Heart right ventricle (tissue), 16 donors: ENCODE results near the gene ARL8B. TPM values are rescaled to one million over a fixed set of nuclear protein-coding genes. Genes with fewer than 3 reads are reported as not detected.

ENCODE experiments used
- ATAC-seq, 8 donors: fragments of 200-7000 bp; cut with Tn5 transposase; one replicate each; pipeline ENCODE4 v1.9.1; 2020; ENCODE audit warnings: mild to moderate bottlenecking in 8 of 8, moderate library complexity in 8 of 8, moderate number of reproducible peaks in 1 of 8
- DNase-seq, 2 donors: peaks; one replicate each; pipeline ENCODE4 v3.0.0-alpha.2; 2020
- H3K27ac ChIP-seq, 10 donors: fragments of 200-600 bp; sonication (generic) in 2 of 10; one replicate each; pipeline versions ENCODE4 v1.5.0 to v1.8.0; 2020 to 2022; ENCODE audit warnings: mild to moderate bottlenecking in 3 of 10
- H3K27me3 ChIP-seq, 7 donors: fragments of 200-600 bp; one replicate each; pipeline ENCODE4 v1.8.0; 2021 to 2022; ENCODE audit warnings: mild to moderate bottlenecking in 2 of 7
- H3K36me3 ChIP-seq, 9 donors: fragments of 200-600 bp; sonication (generic) in 1 of 9; one replicate each; pipeline versions ENCODE4 v1.5.0 to v1.8.0; 2020 to 2022; ENCODE audit warnings: mild to moderate bottlenecking in 2 of 9
- H3K4me1 ChIP-seq, 9 donors: fragments of 200-600 bp; sonication (generic) in 1 of 9; one replicate each; pipeline versions ENCODE4 v1.5.0 to v1.8.0; 2020 to 2022; ENCODE audit warnings: mild to moderate bottlenecking in 4 of 9
- H3K4me3 ChIP-seq, 10 donors: fragments of 200-600 bp; sonication (generic) in 2 of 10; one replicate each; pipeline versions ENCODE4 v1.5.0 to v1.8.0; 2020 to 2022; ENCODE audit warnings: mild to moderate bottlenecking in 7 of 10, moderate library complexity in 2 of 10
- H3K9me3 ChIP-seq, 11 donors: fragments of 200-600 bp in 10 of 11; sonication (generic) in 2 of 11; one replicate each; pipeline versions ENCODE4 v1.5.0 to v1.8.0; 2013 to 2022; ENCODE audit warnings: mild to moderate bottlenecking in 2 of 11, control low read depth in 1 of 11, moderate library complexity in 1 of 11
- WGBS, 2 donors: extraction: QIAGEN DNeasy Blood & Tissue Kit; methylation state at CpG; one replicate each; pipeline ENCODE4 v1.1.7; 2013; ENCODE audit warnings: inconsistent platforms in 1 of 2; 5-methylcytosine and 5-hydroxymethylcytosine counted together
- intact Hi-C, 10 donors: fragments of 100-400 bp; cut with DNase I; formaldehyde crosslinking; loops; one replicate each; pipeline versions ENCODE4 v1.11.1 to v1.14.2; 2022
- polyA plus RNA-seq, 2 donors: library from polyadenylated mRNA; stranded (reverse); fragments of 200-250 nt; gene quantifications; one replicate each; pipeline ENCODE4 v1.2.3, GENCODE V29; 2013
- total RNA-seq, 10 donors: library from RNA; stranded (reverse); fragmentation: NEBNext Ultra II Directional in 3 of 10; extraction: Animal tissue kit (Norgen Biotek cat#: 25700) in 3 of 10; gene quantifications; one replicate each; pipeline versions ENCODE4 v1.2.1 to v1.2.4, GENCODE V29; 2021 to 2023
- TF ChIP-seq, protein P1 (sequence below), 9 donors: fragments of 200-600 bp; sonication (generic) in 2 of 9; IDR thresholded peaks; one replicate each; pipeline versions ENCODE4 v1.5.0 to v1.8.0; 2021 to 2022; ENCODE audit warnings: antibody characterized with exemption in 9 of 9, mild to moderate bottlenecking in 5 of 9, moderate library complexity in 1 of 9
- donor health status: Arrhythmogenic right ventricular cardiomyopathy.
- donor health status: ischemic (EF 13 %, LVEDD 7.1; RV severe dilation, severe dysfunction).
- donor health status: healthy with polysubstance abuse.
- donor health status: DM: no; HTN: yes; CAD: no.
- donor health status: DM: no; HTN: no; CAD: no.
- donor health status: ischemic (EF 25% LVEDD 6.9; RV normal size, moderate dysfunction).
- donor health status: ischemic (EF 25% LVEDD 5.7; RV mildly dilated, moderate dysfunction).
- donor health status: healthy.
- donor health status: DM: yes; HTN: yes; CAD: no.
- donor health status: Ischemic cardiomyopathy.
- donor health status: ischemic (EF 35%, LVEDD 5.7; RV mildly dilated, moderate dysfunction).
- donor health status: nonischemic (EF 11% LVEDD 7.7; RV severe dilation, severe dysfunction).
- donor health status: DM: yes; HTN: yes; CAD: no.
- donor health status: PGD.
- donor health status: ischemic (EF 29% LVEDD 5.4; RV normal size, mild dysfunction).
- donor health status: nonischemic (EF 23%, LVEDD 6.1; RV moderate dilation, normal function).

ARL8B gene
- total and polyA plus RNA-seq, 12 donors = 31.7 to 74.1 (median 65.3) TPM

DNA sequence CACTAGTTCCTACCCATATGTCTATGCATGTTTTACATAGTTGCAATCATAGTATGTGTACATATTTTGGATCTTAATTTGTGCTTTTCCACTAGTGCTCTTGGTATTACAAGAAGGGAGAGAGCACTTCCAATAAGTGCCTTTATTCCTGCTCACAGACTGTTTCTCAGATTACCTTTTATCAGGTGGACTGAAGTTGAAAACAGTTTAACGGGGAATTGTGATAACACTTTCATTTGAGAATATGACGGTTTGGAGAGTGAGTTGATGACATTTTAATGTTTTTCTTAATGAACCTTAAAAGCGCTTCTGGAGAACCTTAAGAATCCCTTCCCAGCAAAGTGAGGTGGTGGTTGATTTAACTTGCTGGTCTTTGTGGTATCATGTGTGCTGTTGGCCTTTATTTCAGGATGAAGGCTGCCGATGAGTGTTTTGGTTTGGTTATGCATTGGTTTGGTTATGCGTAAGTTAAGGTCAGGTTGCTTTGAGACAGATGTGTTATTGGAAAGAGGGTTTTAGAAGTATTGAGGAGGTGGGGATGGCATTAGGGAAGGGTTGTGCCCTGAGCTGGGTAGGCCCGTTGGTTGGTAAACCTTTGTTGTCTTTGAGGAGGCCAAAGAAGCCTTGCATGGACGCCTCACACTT lies 68.2 kb downstream of the ARL8B start:
- peak overlapping the region in 1 of 10 donors; percentile 99 for H3K27ac ChIP-seq
- WGBS, 2 donors = 80 to 82% methylated on average over 7 of the region's 7 CpGs
- peak overlapping the region in 3 of 10 donors; percentile 93 to 98 (median 94) for H3K4me3 ChIP-seq
- DNase-seq (no peak), ATAC-seq (no peak)
- intact Hi-C loops = no loop called here
- no peaks in the 10 kb centered on the region for H3K27me3 ChIP-seq
- H3K36me3 ChIP-seq = peaks cover 0 to 8% (median 0%) of the 10 kb centered on the region in 9 donors
- TF ChIP-seq, protein P1, sequence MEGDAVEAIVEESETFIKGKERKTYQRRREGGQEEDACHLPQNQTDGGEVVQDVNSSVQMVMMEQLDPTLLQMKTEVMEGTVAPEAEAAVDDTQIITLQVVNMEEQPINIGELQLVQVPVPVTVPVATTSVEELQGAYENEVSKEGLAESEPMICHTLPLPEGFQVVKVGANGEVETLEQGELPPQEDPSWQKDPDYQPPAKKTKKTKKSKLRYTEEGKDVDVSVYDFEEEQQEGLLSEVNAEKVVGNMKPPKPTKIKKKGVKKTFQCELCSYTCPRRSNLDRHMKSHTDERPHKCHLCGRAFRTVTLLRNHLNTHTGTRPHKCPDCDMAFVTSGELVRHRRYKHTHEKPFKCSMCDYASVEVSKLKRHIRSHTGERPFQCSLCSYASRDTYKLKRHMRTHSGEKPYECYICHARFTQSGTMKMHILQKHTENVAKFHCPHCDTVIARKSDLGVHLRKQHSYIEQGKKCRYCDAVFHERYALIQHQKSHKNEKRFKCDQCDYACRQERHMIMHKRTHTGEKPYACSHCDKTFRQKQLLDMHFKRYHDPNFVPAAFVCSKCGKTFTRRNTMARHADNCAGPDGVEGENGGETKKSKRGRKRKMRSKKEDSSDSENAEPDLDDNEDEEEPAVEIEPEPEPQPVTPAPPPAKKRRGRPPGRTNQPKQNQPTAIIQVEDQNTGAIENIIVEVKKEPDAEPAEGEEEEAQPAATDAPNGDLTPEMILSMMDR (IDR thresholded peaks at IDR 0.05) = no peak
- no peaks in the 10 kb centered on the region for H3K9me3 ChIP-seq
- peaks cover 0 to 83% (median 36%) of the 10 kb centered on the region in 9 donors for H3K4me1 ChIP-seq

DNA sequence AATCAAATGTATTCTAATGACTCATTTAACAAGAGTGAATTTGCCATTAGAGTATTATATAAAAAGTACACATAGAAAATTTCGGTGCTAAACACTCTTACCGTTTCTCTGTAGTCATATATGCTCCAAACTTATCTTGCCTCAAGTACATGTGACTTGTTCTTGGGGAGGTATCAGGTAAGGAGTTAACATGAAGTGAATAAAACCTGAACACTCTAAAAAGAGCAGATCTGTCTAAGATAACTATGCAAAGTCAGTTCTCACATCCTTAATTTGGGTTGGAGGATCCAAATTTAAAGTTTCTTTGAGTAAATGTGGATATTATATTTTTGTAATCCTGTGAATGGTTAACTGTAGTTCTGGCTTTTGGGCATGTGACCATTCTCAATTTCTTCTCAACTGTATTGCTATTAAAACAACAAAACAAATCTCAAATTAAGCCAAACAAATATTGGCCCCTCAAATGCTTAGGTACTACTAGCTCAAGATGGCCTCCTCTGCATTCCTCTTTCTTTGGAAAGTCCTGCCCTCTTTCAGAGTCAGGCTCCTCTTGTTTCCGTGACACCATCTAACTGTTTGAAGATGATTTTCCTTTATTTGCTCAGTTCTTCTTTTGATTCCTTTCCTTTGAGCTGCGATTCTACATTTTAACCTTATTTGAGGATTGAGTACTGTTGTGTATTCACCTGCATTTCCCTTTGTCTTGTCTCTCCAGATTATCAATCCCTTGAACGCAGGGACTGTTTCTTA lies 69.6 kb downstream of the ARL8B start:
- no peaks in the 10 kb centered on the region for H3K9me3 ChIP-seq
- peak overlapping the region in 1 of 10 donors; percentile 57 for H3K27ac ChIP-seq
- no peak for ATAC-seq
- TF ChIP-seq, protein P1 (IDR thresholded peaks at IDR 0.05) = no peak
- DNase-seq = no peak
- WGBS, 2 donors = 88 to 90% methylated on average over 5 of the region's 5 CpGs
- H3K4me1 ChIP-seq = peaks cover 0 to 83% (median 30%) of the 10 kb centered on the region in 9 donors
- H3K27me3 ChIP-seq = no peaks in the 10 kb centered on the region
- intact Hi-C loops = no loop called here
- no peak overlapping the region for H3K4me3 ChIP-seq
- peaks cover 0 to 16% (median 0%) of the 10 kb centered on the region in 9 donors for H3K36me3 ChIP-seq

DNA sequence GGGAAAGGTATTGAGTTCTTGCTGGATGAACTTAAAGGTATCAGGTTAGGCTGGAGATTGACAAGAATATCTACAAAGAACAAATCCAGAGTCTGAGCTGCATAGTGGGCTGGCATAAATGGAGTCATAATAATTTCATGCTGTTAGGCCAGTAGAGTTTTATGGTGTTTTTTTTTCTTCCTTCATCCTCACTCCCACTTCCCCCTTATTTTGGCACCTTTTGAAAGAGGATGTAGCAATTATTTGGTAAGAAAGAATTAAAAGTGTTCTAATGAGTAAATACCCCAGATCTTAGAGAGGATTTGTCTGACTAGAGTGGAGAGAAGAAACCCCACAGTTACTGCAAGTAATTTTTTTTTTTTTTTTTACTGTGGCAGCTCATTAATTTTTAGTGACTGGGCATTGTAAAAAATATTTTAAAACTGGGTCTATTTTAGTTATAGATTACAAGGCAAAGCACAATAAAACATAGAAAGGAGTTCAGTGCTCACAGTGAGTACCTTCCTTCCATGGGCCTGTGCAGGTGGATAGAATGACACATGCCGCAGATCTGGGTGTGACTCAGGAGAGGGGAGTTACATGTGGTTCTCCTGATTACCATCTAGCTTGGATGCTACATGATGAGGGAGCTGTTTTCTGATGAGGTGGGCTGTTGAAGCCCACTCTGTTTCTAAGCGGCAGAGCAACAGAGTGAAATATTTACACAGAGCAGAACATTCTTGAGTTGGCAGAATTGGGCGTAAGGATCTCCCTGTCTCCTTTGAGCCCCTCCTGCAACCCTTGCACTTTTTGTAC lies 70.7 kb downstream of the ARL8B start:
- TF ChIP-seq, protein P1 (IDR thresholded peaks at IDR 0.05) = no peak
- Histone ChIP-seq H3K4me3 (no peak overlapping the region), H3K36me3 (peaks cover 0 to 16% (median 0%) of the 10 kb centered on the region in 9 donors), H3K27me3 (no peaks in the 10 kb centered on the region), H3K4me1 (peaks cover 0 to 90% (median 34%) of the 10 kb centered on the region in 9 donors), H3K27ac (peak overlapping the region in 1 of 10 donors; percentile 57), H3K9me3 (no peaks in the 10 kb centered on the region)
- ATAC-seq = no peak
- DNase-seq = no peak
- intact Hi-C loops = no loop called here
- 93 to 97% methylated on average over 3 of the region's 3 CpGs for WGBS, 2 donors

DNA sequence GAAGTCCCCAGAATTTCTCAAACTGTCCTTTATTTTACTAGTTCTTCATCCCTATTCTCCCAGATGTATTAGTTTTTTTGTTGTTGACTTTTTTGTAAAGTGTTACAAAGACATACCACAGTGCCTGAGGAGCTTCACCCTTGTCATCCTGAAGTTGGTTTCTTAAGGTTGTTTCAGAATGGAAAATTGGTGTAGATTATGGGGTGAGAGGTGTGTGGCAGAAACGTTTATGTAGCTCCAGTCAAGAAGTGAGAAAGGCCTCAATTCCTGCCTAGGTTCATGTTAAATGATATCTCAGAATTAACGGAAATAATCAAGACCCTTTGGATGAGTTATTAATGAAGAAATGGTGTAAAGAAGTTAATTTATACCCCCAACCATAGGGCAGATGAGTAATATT lies 72.2 kb downstream of the ARL8B start:
- H3K9me3 ChIP-seq = no peaks in the 10 kb centered on the region
- TF ChIP-seq, protein P1 (IDR thresholded peaks at IDR 0.05) = no peak
- peaks cover 0 to 26% (median 0%) of the 10 kb centered on the region in 9 donors for H3K36me3 ChIP-seq
- peak overlapping the region in 2 of 10 donors; percentile 2 to 86 for H3K27ac ChIP-seq
- WGBS, 2 donors = 67 to 79% methylated on average over 2 of the region's 2 CpGs
- no peaks in the 10 kb centered on the region for H3K27me3 ChIP-seq
- H3K4me3 ChIP-seq = no peak overlapping the region
- no peak for ATAC-seq
- intact Hi-C loops = no loop called here
- no peak for DNase-seq
- H3K4me1 ChIP-seq = peaks cover 0 to 100% (median 29%) of the 10 kb centered on the region in 9 donors
